ENCODE results near the gene KIF26A. TPM values are rescaled to one million over a fixed set of nuclear protein-coding genes. Genes with fewer than 3 reads are reported as not detected.
"Not testable (repeated sequence)": the region's sequence is repeated elsewhere in the genome, so short reads cannot be mapped to it uniquely, and the experiment has no call there.

KIF26A gene
- total RNA-seq, 2 experiments from 2014 or later, result 7.7 to 7.9 TPM

DNA sequence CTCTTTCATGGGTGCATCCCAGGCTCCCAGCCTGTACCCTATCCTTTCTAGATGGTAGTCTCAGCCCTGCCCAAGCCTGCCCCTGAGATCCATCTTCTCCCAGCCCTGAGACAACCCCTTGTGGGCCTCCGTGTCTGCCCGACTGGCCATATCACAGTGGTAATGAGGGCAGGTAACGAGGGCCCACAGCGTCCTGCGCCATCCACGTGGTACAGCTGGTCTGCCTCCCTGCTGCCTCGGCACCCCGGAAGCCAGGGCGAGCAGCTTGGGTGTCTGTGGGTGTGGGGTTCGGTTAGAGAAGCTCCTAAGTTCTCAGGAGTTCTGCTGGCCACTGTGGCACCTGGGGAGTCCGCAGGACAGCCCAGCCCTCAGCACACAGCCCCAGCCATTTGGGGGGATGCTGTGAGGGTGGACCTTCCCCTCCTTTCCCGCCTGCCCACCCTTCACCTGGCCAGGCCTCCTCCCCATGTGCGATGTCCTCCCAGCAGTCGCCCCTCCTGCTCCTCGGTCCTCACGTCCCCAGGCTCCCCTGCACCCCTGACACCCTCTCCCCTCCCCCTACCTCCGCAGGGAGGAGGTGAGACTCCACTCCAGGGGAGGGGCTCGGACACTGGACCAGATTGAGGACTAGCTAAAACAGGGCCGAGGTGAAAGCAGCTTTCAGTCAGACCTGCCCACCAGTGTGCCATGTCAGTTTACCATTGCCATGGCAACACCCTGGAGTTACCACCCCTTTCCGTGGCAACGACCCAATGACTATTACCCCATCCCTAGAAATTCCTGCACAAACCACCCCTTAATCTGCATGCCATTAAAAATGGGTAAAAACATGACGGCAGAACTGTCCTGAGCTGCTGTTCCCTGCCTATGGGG is 69.0 kb downstream of the KIF26A start:
- no peaks in the 10 kb centered on the region for H3K9me3 Mint-ChIP-seq
- CTCF ChIA-PET, result no interaction called here
- no peaks in the 10 kb centered on the region for H3K36me3 Mint-ChIP-seq (ENCODE audit: low read depth)
- POLR2A ChIA-PET, result no interaction called here
- no peaks in the 10 kb centered on the region for H3K4me1 Mint-ChIP-seq
- H3K27ac Mint-ChIP-seq, result no peak overlapping the region
- DNase-seq, result no peak
- H3K27me3 Mint-ChIP-seq, result no peaks in the 10 kb centered on the region
- H3K4me3 Mint-ChIP-seq, result no peak overlapping the region

DNA sequence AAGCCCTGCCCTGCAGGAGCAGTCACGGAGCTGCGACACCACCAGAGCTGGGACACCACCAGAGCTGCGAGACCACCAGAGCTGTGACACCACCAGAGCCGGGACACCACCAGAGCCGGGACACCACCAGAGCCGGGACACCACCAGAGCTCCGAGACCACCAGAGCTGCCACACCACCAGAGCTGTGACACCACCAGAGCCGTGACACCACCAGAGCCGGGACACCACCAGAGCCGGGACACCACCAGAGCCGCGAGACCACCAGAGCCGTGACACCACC is 69.6 kb downstream of the KIF26A start:
- H3K27ac Mint-ChIP-seq; CTCF ChIA-PET; H3K36me3 Mint-ChIP-seq (ENCODE audit: low read depth); H3K4me3 Mint-ChIP-seq; H3K27me3 Mint-ChIP-seq; DNase-seq; H3K9me3 Mint-ChIP-seq; H3K4me1 Mint-ChIP-seq; POLR2A ChIA-PET: not testable (repeated sequence)

DNA sequence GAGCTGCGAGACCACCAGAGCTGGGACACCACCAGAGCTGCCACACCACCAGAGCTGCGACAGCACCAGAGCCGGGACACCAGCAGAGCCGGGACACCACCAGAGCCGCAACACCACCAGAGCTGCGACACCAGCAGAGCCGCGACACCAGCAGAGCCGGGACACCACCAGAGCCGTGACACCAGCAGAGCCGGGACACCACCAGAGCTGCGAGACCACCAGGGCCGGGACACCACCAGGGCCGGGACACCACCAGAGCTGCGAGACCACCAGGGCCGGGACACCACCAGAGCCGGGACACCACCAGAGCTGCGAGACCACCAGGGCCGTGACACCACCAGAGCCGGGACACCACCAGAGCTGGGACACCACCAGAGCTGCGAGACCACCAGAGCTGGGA is 69.9 kb downstream of the KIF26A start:
- H3K4me3 Mint-ChIP-seq; H3K27me3 Mint-ChIP-seq; DNase-seq; POLR2A ChIA-PET; CTCF ChIA-PET; H3K4me1 Mint-ChIP-seq; H3K27ac Mint-ChIP-seq; H3K36me3 Mint-ChIP-seq (ENCODE audit: low read depth); H3K9me3 Mint-ChIP-seq: not testable (repeated sequence)

DNA sequence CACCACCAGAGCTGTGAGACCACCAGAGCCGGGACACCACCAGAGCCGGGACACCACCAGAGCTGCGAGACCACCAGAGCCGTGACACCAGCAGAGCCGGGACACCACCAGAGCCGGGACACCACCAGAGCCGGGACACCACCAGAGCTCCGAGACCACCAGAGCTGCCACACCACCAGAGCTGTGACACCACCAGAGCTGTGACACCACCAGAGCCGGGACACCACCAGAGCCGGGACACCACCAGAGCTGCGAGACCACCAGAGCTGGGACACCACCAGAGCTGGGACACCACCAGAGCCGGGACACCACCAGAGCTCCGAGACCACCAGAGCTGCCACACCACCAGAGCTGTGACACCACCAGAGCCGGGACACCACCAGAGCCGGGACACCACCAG is 70.7 kb downstream of the KIF26A start:
- POLR2A ChIA-PET; H3K36me3 Mint-ChIP-seq (ENCODE audit: low read depth); H3K4me3 Mint-ChIP-seq; H3K9me3 Mint-ChIP-seq; H3K27ac Mint-ChIP-seq; H3K27me3 Mint-ChIP-seq; CTCF ChIA-PET; H3K4me1 Mint-ChIP-seq; DNase-seq: not testable (repeated sequence)

DNA sequence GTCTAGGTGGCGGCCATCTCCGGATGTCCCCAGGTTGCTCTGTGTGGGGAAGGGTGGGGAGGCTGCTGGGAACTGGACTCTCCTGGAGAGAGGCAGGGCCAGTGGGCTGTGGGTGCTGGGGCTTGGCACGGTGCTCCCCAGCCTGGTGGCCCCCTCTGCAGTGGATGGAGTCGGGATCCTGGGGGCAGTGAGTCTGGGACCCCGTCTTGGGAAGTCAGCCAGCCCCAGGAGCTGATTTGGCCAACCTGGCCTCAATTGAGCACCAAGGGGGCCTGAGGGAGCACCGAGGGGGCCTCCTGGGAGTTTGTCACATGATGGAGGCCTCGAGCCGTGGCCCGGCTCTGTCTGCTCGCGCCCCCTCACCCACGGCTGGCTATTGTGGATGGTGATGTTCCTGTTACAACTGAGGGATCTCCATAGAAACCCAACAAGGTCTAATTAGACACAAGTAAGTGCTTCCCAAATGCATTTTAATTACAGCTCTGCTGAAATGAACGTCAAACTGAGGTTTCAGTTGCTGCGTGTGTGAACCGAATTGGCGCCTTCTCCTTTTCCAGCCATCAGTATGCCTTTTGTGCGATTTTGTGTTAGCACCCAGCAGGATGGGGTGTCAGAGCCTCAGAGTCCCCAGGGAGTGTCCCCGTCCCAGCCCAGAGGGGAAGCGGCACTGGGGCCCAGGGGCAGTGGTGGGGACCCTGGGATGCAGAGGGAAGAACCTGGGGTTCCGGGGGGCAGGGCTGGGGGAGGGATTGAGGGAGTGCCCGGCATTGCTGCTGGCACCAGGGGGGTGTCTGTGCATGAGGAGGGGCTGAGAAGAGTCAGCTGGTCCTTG is 71.8 kb downstream of the KIF26A start:
- H3K4me1 Mint-ChIP-seq, result no peaks in the 10 kb centered on the region
- no peaks in the 10 kb centered on the region for H3K27me3 Mint-ChIP-seq
- H3K36me3 Mint-ChIP-seq (ENCODE audit: low read depth), result no peaks in the 10 kb centered on the region
- ChIA-PET CTCF (no interaction called here), POLR2A (no interaction called here)
- no peaks in the 10 kb centered on the region for H3K9me3 Mint-ChIP-seq
- no peak overlapping the region for H3K27ac Mint-ChIP-seq
- DNase-seq, result no peak
- H3K4me3 Mint-ChIP-seq, result no peak overlapping the region

DNA sequence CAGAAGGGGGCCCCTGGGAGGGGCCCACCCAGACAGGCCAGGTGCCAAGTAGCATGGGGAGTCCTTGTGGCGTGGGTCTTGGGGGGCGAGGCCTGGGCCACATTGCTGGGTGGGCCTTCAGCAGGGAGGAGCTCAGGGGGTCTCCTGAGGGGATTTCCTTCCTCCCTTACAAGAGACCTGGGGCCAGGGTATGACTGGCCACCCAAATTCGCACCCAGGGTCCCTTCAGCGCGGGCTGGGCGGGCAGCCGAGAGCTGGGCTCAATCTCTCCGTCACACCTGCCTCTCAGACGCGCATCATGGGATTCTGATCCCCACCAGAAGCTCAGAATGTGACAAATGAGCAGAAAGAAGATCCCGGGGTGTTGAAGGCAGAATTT is 72.4 kb downstream of the KIF26A start:
- H3K36me3 Mint-ChIP-seq (ENCODE audit: low read depth), result no peaks in the 10 kb centered on the region
- no peak overlapping the region for H3K27ac Mint-ChIP-seq
- H3K4me3 Mint-ChIP-seq, result no peak overlapping the region
- H3K27me3 Mint-ChIP-seq, result no peaks in the 10 kb centered on the region
- H3K9me3 Mint-ChIP-seq, result no peaks in the 10 kb centered on the region
- no peaks in the 10 kb centered on the region for H3K4me1 Mint-ChIP-seq
- ChIA-PET POLR2A (no interaction called here), CTCF (no interaction called here)
- no peak for DNase-seq

DNA sequence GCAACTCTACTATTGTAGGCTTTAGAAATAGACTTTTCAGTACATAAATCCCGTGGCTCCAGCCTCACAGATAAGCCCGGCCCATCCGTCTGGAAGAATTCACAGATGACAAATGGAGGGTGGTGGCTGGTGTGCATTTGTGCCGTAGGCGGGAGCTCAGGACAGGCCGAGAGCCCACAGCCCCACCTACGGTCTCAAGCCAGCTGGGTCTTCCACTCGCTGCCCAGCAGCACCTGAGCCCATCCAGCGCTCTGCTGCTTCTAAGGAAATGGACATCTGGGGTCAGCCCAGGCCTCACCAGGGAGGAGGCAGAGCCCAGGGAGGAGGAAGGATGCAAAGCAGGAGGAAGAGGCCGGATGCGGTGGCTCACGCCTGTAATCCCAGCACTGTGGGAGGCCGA is 72.8 kb downstream of the KIF26A start:
- H3K36me3 Mint-ChIP-seq (ENCODE audit: low read depth), result no peaks in the 10 kb centered on the region
- ChIA-PET POLR2A (no interaction called here), CTCF (no interaction called here)
- H3K4me1 Mint-ChIP-seq, result no peaks in the 10 kb centered on the region
- no peak overlapping the region for H3K4me3 Mint-ChIP-seq
- no peaks in the 10 kb centered on the region for H3K27me3 Mint-ChIP-seq
- DNase-seq, result no peak
- no peaks in the 10 kb centered on the region for H3K9me3 Mint-ChIP-seq
- no peak overlapping the region for H3K27ac Mint-ChIP-seq

DNA sequence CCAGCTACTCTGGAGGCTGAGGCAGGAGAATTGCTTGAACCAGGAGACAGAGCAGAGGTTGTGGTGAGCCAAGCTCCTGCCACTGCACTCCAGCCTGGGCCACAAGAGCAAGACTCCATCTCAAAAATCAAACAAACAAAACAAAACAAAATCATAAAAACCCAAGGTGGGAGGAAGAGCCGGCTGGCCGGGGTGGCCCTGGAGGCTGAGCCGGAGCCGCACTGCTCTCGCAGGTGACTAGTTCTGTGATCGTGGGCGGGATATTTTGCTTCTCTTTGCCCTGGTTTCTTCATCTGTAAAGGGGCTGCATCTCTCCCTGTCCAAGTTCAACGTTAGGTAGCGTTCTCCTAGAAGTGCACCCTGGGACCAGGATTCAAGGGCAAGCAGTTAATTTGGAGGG is 73.4 kb downstream of the KIF26A start:
- H3K4me3 Mint-ChIP-seq, result no peak overlapping the region
- no peaks in the 10 kb centered on the region for H3K36me3 Mint-ChIP-seq (ENCODE audit: low read depth)
- H3K4me1 Mint-ChIP-seq, result no peaks in the 10 kb centered on the region
- CTCF ChIA-PET, result no interaction called here
- POLR2A ChIA-PET, result no interaction called here
- no peaks in the 10 kb centered on the region for H3K27me3 Mint-ChIP-seq
- no peak overlapping the region for H3K27ac Mint-ChIP-seq
- DNase-seq, result no peak
- H3K9me3 Mint-ChIP-seq, result no peaks in the 10 kb centered on the region

DNA sequence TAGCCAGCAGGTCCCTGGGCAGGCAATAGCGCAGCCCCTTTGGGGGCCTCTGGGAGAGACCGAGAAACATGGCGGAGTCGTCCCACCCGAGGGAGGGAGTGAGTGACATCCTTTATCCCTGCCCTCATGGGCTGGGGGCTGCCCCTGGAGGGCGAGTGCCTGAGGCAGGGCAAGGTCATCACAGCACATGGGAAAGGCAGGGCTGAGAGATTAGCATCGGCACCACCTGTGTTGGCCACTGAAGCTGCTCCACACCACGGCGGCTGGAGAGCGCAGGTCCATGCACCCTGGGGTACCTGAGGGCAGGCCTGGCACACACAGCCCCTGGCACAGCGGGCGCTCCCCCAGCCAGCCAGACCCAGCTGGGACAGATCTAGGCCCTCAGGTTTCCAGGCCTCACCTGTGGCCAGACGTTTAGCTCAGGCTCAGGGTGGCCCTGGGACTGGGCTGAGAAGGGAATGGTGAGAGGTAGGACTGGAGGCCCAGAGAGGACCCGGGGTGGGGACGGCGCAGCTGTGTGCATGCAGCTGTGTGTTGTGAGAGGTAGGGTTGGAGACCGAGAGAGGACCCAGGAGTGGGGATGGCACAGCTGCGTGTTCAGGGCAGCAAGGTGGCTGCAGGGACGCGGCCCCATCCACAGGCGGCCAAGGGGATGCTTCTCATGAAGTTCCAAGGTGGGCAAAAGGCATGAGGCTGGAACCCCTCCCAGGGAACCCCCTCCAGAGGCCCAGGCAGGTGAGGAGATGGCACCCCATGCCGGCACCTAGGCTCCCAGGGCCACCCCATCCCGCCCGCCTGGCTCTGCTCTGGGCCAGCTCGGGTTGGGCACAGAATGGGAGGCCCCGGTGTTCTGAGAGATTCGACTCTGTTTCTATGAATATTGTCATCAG is 74.1 kb downstream of the KIF26A start:
- CTCF ChIA-PET, result no interaction called here
- no peak overlapping the region for H3K4me3 Mint-ChIP-seq
- POLR2A ChIA-PET, result no interaction called here
- H3K27ac Mint-ChIP-seq, result no peak overlapping the region
- H3K36me3 Mint-ChIP-seq (ENCODE audit: low read depth), result no peaks in the 10 kb centered on the region
- no peak for DNase-seq
- H3K27me3 Mint-ChIP-seq, result no peaks in the 10 kb centered on the region
- no peaks in the 10 kb centered on the region for H3K4me1 Mint-ChIP-seq
- no peaks in the 10 kb centered on the region for H3K9me3 Mint-ChIP-seq

DNA sequence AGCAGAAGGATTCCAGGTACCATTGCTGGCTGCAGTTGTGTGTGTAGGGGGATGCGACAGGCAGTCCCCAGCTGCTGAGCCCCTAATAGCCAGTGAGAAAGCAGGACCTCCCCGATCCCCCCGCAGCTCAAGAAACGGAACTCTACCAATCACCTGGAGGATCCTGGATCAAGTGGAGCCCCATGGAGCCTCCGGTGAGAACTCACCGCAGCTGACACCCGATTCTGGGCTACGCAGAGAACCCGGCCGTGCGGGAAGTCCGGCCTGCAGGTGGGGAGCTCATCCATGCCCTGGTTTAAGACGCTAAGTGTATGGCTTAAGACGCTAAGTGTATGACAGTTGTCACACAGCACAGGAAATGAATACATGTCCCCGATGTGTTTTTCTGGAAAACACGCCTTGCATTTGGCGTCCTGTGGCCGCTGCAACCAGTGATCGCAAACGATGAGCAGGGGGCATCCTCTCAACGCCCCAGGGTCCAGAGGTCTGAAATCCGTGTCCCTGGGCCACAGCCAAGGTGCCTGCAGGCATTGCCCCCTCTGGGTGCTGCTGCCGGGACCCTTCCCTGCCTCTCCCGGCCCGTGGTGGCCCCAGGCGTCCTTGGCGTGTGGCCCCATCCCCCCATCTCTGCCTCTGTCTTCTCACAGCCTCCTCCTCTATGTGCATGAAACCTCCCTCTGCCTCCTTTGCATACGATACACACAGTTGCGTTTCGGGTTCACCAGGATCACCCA is 75.1 kb downstream of the KIF26A start:
- Mint-ChIP-seq H3K27ac (no peak overlapping the region), H3K27me3 (no peaks in the 10 kb centered on the region), H3K9me3 (no peaks in the 10 kb centered on the region), H3K36me3 (ENCODE audit: low read depth) (no peaks in the 10 kb centered on the region), H3K4me3 (no peak overlapping the region), H3K4me1 (no peaks in the 10 kb centered on the region)
- POLR2A ChIA-PET, result no interaction called here
- CTCF ChIA-PET, result no interaction called here
- DNase-seq, result no peak

DNA sequence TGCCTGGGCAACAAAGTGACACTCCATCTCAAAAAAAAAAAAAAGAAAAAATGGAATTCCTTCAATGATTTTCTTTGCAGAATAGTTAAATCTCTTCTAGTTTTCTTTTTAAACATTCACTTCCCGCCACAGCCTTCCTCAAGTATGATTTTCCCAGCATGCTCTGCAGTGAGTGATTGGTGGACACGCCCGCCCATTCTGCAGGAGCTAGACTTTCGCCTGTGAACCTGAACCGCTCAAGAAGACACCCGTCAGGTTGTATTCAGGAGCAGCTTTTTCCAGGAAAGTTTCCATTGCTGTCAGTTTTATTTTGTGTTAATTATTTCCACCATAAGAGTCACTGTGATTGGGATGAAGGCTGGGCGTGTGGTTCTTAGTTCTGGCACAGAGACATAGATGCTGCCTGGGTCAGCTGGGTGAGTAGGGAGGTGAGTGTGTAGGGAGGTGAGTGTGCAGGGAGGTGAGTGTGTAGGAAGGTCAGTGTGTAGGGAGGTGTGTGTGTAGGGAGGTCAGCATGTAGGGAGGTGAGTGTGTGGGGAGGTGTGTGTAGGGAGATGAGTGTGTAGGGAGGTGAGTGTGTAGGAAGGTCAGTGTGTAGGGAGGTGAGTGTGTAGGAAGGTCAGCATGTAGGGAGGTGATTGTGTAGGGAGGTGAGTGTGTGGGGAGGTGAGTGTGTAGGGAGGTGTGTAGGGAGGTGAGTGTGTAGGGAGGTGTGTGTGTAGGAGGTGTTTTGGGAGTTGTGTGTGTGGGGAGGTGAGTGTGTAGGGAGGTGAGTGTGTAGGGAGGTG is 76.2 kb downstream of the KIF26A start:
- no peak overlapping the region for H3K4me3 Mint-ChIP-seq
- H3K36me3 Mint-ChIP-seq (ENCODE audit: low read depth), result no peaks in the 10 kb centered on the region
- H3K9me3 Mint-ChIP-seq, result no peaks in the 10 kb centered on the region
- CTCF ChIA-PET, result no interaction called here
- H3K27ac Mint-ChIP-seq, result no peak overlapping the region
- H3K27me3 Mint-ChIP-seq, result no peaks in the 10 kb centered on the region
- H3K4me1 Mint-ChIP-seq, result no peaks in the 10 kb centered on the region
- no peak for DNase-seq
- POLR2A ChIA-PET, result no interaction called here

DNA sequence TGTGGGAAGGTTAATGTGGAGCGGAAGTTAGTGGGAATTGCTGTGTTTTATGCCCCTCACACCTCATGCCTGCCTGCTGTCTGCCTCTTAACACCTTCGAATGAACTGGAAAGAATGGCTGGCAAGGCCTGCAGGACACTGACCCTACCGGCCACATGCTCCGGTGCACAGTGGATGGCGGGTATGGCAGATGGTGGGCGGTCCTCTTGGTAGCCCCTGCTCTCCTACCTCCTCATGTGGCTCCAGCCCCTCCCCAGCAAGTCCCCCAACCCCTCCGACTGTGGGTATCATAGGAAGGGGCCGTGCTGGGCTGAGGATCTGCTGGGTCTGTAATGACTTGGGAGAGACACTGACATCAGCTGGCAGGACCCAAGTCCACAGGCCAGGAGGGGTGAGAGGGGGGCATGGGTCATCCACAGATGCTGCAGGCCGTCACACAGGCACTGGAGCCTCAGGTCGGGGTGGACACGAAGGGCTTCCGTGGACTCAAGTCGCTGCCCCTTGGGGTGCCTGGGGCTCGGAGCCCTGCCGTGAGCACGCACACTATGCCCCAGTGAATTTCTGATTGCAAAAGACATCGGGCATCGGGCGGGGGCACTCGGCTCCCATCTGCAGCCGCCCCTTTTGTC is 77.4 kb downstream of the KIF26A start:
- H3K27ac Mint-ChIP-seq, result no peak overlapping the region

More for the DNA sequence above, 77.4 kb downstream of the KIF26A start:
- no peak overlapping the region for H3K4me3 Mint-ChIP-seq
- H3K27me3 Mint-ChIP-seq, result peaks cover 2% of the 10 kb centered on the region
- H3K36me3 Mint-ChIP-seq (ENCODE audit: low read depth), result no peaks in the 10 kb centered on the region
- CTCF ChIA-PET, result no interaction called here
- no peak for DNase-seq
- POLR2A ChIA-PET, result no interaction called here
- H3K9me3 Mint-ChIP-seq, result no peaks in the 10 kb centered on the region
- no peaks in the 10 kb centered on the region for H3K4me1 Mint-ChIP-seq
